ENCODE results near the gene HACD2. TPM values are rescaled to one million over a fixed set of nuclear protein-coding genes. Genes with fewer than 3 reads are reported as not detected.

HACD2 gene, protein sequence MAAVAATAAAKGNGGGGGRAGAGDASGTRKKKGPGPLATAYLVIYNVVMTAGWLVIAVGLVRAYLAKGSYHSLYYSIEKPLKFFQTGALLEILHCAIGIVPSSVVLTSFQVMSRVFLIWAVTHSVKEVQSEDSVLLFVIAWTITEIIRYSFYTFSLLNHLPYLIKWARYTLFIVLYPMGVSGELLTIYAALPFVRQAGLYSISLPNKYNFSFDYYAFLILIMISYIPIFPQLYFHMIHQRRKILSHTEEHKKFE
- total RNA-seq (2011; cell fraction: chromatin; rRNA removed; ENCODE audit: low replicate concordance), result 9.5 and 17.7 TPM in 2 replicates
- total RNA-seq (2011; cell fraction: nucleolus; rRNA removed), result 5.0 and 6.0 TPM in 2 replicates
- total RNA-seq (2011; cell fraction: nucleoplasm; rRNA removed), result 9.4 and 14.8 TPM in 2 replicates
- total RNA-seq (2014; rRNA removed) (1.3 and 2.8 TPM in 2 replicates), total RNA-seq (2014; rRNA removed; fragmentation: Illumina TruSeq; extraction: Trizol) (4.0 and 4.6 TPM in 2 replicates), total RNA-seq (2015; rRNA removed; fragmentation: Illumina TruSeq; extraction: Trizol) (3.0 and 4.2 TPM in 2 replicates), total RNA-seq (2021) (3.7 and 4.9 TPM in 2 replicates), polyA plus RNA-seq (2011; rRNA removed) (10.5 TPM in 2 replicates), polyA plus RNA-seq (2014; fragmentation: Illumina TruSeq; extraction: Trizol) (4.7 TPM in 2 replicates), polyA plus RNA-seq (2014; fragmentation: Nextera tagmentation; extraction: Ambion mirVana) (1 to 10 TPM; 1.3 to 1.6 TPM), polyA plus RNA-seq (2014; rRNA removed) (3.8 and 5.5 TPM in 2 replicates), polyA minus RNA-seq (2011; rRNA and poly(A)+ RNA removed) (10.6 and 11.2 TPM in 2 replicates), Bru-seq, nascent RNA (percentile 57 among the genes with signal in this experiment), BruChase-seq, experiment 1, labeled RNA remaining after a 2-hour chase (percentile 59 among the genes with signal in this experiment), BruChase-seq, experiment 2, labeled RNA remaining after a 6-hour chase (percentile 61 among the genes with signal in this experiment)
- polyA plus RNA-seq (2011; cell fraction: cytosol; rRNA removed), result 2.3 and 4.5 TPM in 2 replicates
- 8.9 and 13.4 TPM in 2 replicates for polyA plus RNA-seq (2011; cell fraction: nucleus; rRNA removed)
- 2.6 and 3.2 TPM in 2 replicates for polyA plus RNA-seq (2012)
- polyA minus RNA-seq (2011; cell fraction: cytosol; rRNA and poly(A)+ RNA removed), result 3.8 and 5.9 TPM in 2 replicates
- polyA minus RNA-seq (2011; cell fraction: nucleus; rRNA and poly(A)+ RNA removed), result 3.9 and 7.2 TPM in 2 replicates
- long read RNA-seq, experiment 1, partial matches to known transcripts, result 0 of 7 reads
- long read RNA-seq, experiment 1, other reads (novel, unspliced or antisense), result 7 of 7 reads
- long read RNA-seq, experiment 2, partial matches to known transcripts, result 0 of 3 reads
- long read RNA-seq, experiment 2, other reads (novel, unspliced or antisense), result 3 of 3 reads
- long read RNA-seq, experiment 3, result 0 reads

- Histone ChIP-seq H3K36me3 (ENCODE audit: control insufficient read depth, insufficient read depth, low read length) (peaks cover 10% of the 10 kb centered on the region; the same call in 1 of the 3 replicates), H3K27ac (ENCODE audit: extremely low read depth, low read depth, low read length) (peak within 1 kb of the TSS; percentile 96), H3K27me3 (ENCODE audit: control insufficient read depth in 2 of 2, insufficient read depth in 2 of 2, low read length in 2 of 2) (no peaks in the 10 kb centered on the region), H3K4me3 (peak within 1 kb of the TSS; percentile 85), H3K9ac (ENCODE audit: insufficient read depth in 1 of 2, low read depth in 2 of 2, low read length in 2 of 2) (peak within 1 kb of the TSS; percentile 88 to 91), H3K9me3 (replicated peaks; ENCODE audit: control insufficient read depth, insufficient read depth, low read depth, low read length) (peaks cover 7% of the 10 kb centered on the region; the same call in 1 of the 2 replicates), H3K4me1 (replicated peaks in 1 of 2; ENCODE audit: control insufficient read depth in 2 of 2, insufficient read depth in 2 of 2, low read length in 2 of 2) (peaks cover 4% of the 10 kb centered on the region in 2 experiments; a peak in 1 of 5 replicates), H3K79me2 (ENCODE audit: control insufficient read depth, insufficient read depth, low read length) (peaks cover 19% of the 10 kb centered on the region), H4K20me1 (replicated peaks; ENCODE audit: control insufficient read depth, insufficient read depth, low read length) (no peaks in the 10 kb centered on the region), H2AFZ (ENCODE audit: low read depth, low read length) (peak within 1 kb of the TSS; percentile 95), H3K4me2 (ENCODE audit: insufficient read depth, low read length) (peak within 1 kb of the TSS; percentile 89), H3K9me1 (ENCODE audit: control insufficient read depth, insufficient read depth, low read length) (no peaks in the 10 kb centered on the region)
- peak; percentile 88 to 95 (median 89) for DNase-seq (ENCODE audit: extremely low read depth in 1 of 4, low spot score in 3 of 4)
- ATAC-seq, result peak; percentile 98
- ChIA-PET CTCF (ENCODE audit: low intra/inter-chr PET ratio) (no interaction called here), POLR2A (interaction anchor here (0.7 to 1.9 kb wide), 2 partner anchors 10 to 23 kb away, joined by 3 to 6 read pairs; no protein-coding TSS in a partner anchor)
- BruUV-seq (replicated peaks), result no TSS peak
- under 1% methylated on average over 35 of the region's 54 CpGs for WGBS (ENCODE audit: insufficient coverage, low coverage, missing lambda C conversion rate)
- FAIRE-seq, result peak; percentile 91
- intact Hi-C loops (cut with micrococcal nuclease), result loop anchor here (2.0 kb wide), 1 partner anchor 34 kb away; no protein-coding TSS in a partner anchor
- in situ Hi-C loops (cut with MboI), result no loop called here
- TF ChIP-seq ZNF311 (CRISPR knock-in tag; IDR thresholded peaks at IDR 0.05), result 0 out of 2 replicates have a peak, but pooled peaks have one; percentile 13
- TF ChIP-seq TRIM24 (IDR thresholded peaks at IDR 0.05), result 0 out of 4 replicates have a peak, but pooled peaks of 1 of the 2 experiments have one; percentile 14
- TF ChIP-seq RERE (CRISPR knock-in tag; IDR thresholded peaks at IDR 0.05; ENCODE audit: borderline replicate concordance), result no peak
- TF ChIP-seq POLR2AphosphoS5 (IDR thresholded peaks at IDR 0.05; ENCODE audit: control insufficient read depth, insufficient read depth, low read depth, low read length), result peak; percentile 71
- TF ChIP-seq RCOR1 (IDR thresholded peaks at IDR 0.05; ENCODE audit: borderline replicate concordance in 1 of 2, low read depth in 2 of 2, low read length in 2 of 2), result 0 out of 4 replicates have a peak, but pooled peaks of 1 of the 2 experiments have one; percentile 10
- peak; percentile 54; the same call in 1 of the 2 replicates for TF ChIP-seq ZNF583 (CRISPR knock-in tag; IDR thresholded peaks at IDR 0.05)
- TF ChIP-seq E2F4 (CRISPR knock-in tag; IDR thresholded peaks at IDR 0.05; ENCODE audit: low read depth), result peak; percentile 53; the same call in 1 of the 2 replicates
Observed at GRCh38 chr3:123584988-123585937, at the start of gene HACD2. HACD2 (minus strand) TSS chr3:123585053; CDS start chr3:123585027, 26 bp downstream.
